GM12878 (cell line): ENCODE data around the gene FAM131B.

Source experiments
- ATF7 ChIP-seq: fragments of 450-650 bp; IDR thresholded peaks from 2 replicates; pipeline ENCODE4 v1.6.1; 2016; ENCODE audit warnings: low read depth, mild to moderate bottlenecking
- CBX5 ChIP-seq: sonication (generic); IDR thresholded peaks from 2 replicates; pipeline ENCODE4 v1.6.1; 2016; ENCODE audit warnings: low read depth, moderate library complexity, mild to moderate bottlenecking, inconsistent platforms
- EZH2 ChIP-seq: IDR thresholded peaks from 2 replicates; pipeline ENCODE4 v1.6.1; 2012; ENCODE audit warnings: low read depth, mild to moderate bottlenecking, control low read depth, inconsistent platforms, low read length, borderline replicate concordance; ENCODE audit not compliant: control insufficient read depth
- POLR2A ChIP-seq: IDR thresholded peaks from 2 replicates; pipeline ENCODE4 v1.6.1; 2011; ENCODE audit warnings: low read depth, mild to moderate bottlenecking, low read length
- SMC3 ChIP-seq: IDR thresholded peaks from 2 replicates; pipeline ENCODE4 v1.6.1; 2011; ENCODE audit warnings: low read length, improper control_type of control experiment, borderline replicate concordance
- ZNF217 ChIP-seq: fragments of 450-650 bp; IDR thresholded peaks from 2 replicates; pipeline ENCODE4 v1.6.1; 2017; ENCODE audit warnings: antibody characterized with exemption, mild to moderate bottlenecking
- TF ChIP-seq, protein P1 (sequence below), 3 experiments: IDR thresholded peaks in 2 of 3; conservative IDR thresholded peaks in 1 of 3; 2 replicates each; pipeline ENCODE4 v1.5.1; 2011; ENCODE audit warnings: low read depth in 3 of 3, low read length in 3 of 3, mild to moderate bottlenecking in 3 of 3, control low read depth in 2 of 3, moderate library complexity in 2 of 3, inconsistent platforms in 1 of 3, mixed read lengths in 1 of 3; ENCODE audit not compliant: control insufficient read depth in 2 of 3, insufficient read depth in 1 of 3; ENCODE audit errors: extremely low read depth in 1 of 3
- TF ChIP-seq, protein P2 (sequence below): fragments of 450-650 bp; formaldehyde crosslinking; IDR thresholded peaks from 2 replicates; pipeline ENCODE4 v1.5.0; 2022; ENCODE audit warnings: mild to moderate bottlenecking, missing genetic modification characterization
- TF ChIP-seq, protein P3 (sequence below): IDR thresholded peaks from 2 replicates; pipeline ENCODE4 v1.6.1; 2012; ENCODE audit warnings: low read depth, low read length, improper control_type of control experiment
- TF ChIP-seq, protein P4 (sequence below): fragments of 450-650 bp; conservative IDR thresholded peaks from 2 replicates; pipeline ENCODE4 v1.6.1; 2017; ENCODE audit warnings: mild to moderate bottlenecking, moderate library complexity

DNA sequence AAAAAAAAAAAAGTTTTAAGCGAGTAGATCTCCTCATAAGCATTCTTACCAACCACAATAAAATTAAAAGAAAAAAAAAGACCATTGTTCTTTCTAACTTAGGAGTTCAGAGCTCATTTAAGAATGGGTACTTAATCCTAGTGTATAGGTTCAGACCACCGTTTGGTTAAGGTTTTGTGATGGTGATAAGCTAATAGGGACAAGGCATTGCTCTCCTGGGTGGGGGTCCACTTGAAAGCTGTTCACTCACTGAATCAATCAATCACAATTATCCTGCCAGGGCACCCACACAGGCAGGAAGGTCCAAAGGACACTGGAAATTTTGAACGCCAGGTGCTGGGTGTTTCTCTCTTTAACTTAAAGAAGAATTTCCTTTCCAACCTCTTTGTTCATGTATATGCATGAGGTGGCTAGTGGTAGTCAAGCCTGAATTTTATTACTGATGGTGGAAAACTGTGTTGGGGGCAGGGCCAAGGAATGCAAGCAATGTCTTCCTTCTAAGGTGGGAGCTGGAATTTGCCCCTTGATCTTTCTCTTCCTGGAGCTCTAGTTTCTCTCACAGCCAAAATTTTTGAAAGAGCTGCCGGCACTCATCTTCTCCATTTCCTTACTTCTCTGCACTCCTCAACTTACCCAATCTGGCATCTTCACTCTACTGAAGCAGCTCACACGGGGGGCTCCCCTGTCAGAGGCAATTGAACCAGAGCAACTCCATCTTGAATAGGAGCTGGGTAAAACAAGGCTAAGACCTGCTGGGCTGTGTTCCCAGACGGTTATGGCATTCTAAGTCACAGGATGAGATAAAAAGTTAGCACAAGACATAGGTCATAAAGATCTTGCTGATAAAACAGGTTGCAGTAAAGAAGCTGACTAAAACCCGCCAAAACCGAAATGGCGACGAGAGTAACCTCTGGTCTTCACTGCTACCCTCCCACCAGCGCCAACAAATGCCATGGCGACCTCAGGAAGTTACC is 7.5 kb upstream of the FAM131B start:
- TF ChIP-seq, protein P1, sequence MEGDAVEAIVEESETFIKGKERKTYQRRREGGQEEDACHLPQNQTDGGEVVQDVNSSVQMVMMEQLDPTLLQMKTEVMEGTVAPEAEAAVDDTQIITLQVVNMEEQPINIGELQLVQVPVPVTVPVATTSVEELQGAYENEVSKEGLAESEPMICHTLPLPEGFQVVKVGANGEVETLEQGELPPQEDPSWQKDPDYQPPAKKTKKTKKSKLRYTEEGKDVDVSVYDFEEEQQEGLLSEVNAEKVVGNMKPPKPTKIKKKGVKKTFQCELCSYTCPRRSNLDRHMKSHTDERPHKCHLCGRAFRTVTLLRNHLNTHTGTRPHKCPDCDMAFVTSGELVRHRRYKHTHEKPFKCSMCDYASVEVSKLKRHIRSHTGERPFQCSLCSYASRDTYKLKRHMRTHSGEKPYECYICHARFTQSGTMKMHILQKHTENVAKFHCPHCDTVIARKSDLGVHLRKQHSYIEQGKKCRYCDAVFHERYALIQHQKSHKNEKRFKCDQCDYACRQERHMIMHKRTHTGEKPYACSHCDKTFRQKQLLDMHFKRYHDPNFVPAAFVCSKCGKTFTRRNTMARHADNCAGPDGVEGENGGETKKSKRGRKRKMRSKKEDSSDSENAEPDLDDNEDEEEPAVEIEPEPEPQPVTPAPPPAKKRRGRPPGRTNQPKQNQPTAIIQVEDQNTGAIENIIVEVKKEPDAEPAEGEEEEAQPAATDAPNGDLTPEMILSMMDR (IDR thresholded peaks at IDR 0.05 in 2 of 3, conservative IDR thresholded peaks at IDR 0.05 in 1 of 3; ENCODE audit: control insufficient read depth in 2 of 3, extremely low read depth in 1 of 3, insufficient read depth in 1 of 3, low read depth in 3 of 3, low read length in 3 of 3), result no peak
- no peak for TF ChIP-seq ZNF217
- TF ChIP-seq EZH2, result no peak
- no peak for TF ChIP-seq POLR2A
- TF ChIP-seq ATF7, result no peak
- TF ChIP-seq CBX5, result no peak
- TF ChIP-seq SMC3, result no peak
- TF ChIP-seq, protein P2, sequence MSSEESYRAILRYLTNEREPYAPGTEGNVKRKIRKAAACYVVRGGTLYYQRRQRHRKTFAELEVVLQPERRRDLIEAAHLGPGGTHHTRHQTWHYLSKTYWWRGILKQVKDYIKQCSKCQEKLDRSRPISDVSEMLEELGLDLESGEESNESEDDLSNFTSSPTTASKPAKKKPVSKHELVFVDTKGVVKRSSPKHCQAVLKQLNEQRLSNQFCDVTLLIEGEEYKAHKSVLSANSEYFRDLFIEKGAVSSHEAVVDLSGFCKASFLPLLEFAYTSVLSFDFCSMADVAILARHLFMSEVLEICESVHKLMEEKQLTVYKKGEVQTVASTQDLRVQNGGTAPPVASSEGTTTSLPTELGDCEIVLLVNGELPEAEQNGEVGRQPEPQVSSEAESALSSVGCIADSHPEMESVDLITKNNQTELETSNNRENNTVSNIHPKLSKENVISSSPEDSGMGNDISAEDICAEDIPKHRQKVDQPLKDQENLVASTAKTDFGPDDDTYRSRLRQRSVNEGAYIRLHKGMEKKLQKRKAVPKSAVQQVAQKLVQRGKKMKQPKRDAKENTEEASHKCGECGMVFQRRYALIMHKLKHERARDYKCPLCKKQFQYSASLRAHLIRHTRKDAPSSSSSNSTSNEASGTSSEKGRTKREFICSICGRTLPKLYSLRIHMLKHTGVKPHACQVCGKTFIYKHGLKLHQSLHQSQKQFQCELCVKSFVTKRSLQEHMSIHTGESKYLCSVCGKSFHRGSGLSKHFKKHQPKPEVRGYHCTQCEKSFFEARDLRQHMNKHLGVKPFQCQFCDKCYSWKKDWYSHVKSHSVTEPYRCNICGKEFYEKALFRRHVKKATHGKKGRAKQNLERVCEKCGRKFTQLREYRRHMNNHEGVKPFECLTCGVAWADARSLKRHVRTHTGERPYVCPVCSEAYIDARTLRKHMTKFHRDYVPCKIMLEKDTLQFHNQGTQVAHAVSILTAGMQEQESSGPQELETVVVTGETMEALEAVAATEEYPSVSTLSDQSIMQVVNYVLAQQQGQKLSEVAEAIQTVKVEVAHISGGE (CRISPR knock-in tag), result no peak
- TF ChIP-seq, protein P3, sequence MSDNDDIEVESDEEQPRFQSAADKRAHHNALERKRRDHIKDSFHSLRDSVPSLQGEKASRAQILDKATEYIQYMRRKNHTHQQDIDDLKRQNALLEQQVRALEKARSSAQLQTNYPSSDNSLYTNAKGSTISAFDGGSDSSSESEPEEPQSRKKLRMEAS, result no peak
- TF ChIP-seq, protein P4, sequence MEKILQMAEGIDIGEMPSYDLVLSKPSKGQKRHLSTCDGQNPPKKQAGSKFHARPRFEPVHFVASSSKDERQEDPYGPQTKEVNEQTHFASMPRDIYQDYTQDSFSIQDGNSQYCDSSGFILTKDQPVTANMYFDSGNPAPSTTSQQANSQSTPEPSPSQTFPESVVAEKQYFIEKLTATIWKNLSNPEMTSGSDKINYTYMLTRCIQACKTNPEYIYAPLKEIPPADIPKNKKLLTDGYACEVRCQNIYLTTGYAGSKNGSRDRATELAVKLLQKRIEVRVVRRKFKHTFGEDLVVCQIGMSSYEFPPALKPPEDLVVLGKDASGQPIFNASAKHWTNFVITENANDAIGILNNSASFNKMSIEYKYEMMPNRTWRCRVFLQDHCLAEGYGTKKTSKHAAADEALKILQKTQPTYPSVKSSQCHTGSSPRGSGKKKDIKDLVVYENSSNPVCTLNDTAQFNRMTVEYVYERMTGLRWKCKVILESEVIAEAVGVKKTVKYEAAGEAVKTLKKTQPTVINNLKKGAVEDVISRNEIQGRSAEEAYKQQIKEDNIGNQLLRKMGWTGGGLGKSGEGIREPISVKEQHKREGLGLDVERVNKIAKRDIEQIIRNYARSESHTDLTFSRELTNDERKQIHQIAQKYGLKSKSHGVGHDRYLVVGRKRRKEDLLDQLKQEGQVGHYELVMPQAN, result no peak
